Neural progenitor cell (in vitro differentiated cells): ENCODE measurements around the gene MED17. TPM values are rescaled to one million over a fixed set of nuclear protein-coding genes. Genes with fewer than 3 reads are reported as not detected.
A peak's percentile ranks its signal among the peaks of the same experiment; 100 is the strongest.

Experiments used
- DNase-seq: peaks from one replicate; pipeline ENCODE4 v3.0.0-alpha.2; 2016; ENCODE audit warnings: low spot score
- H2AFZ ChIP-seq: fragments of 200-600 bp; sonication (generic); replicated peaks from 2 replicates; pipeline ENCODE4 v1.6.1; 2016; ENCODE audit warnings: antibody characterized with exemption
- H3F3A ChIP-seq: fragments of 200-600 bp; sonication (generic); 2 replicates; pipeline ENCODE4 v1.6.1; 2016; ENCODE audit warnings: antibody characterized with exemption, low read depth
- H3K27ac ChIP-seq: fragments of 200-600 bp; sonication (generic); 2 replicates; pipeline ENCODE4 v1.5.1; 2016; ENCODE audit warnings: mild to moderate bottlenecking
- H3K27me3 ChIP-seq: fragments of 200-600 bp; sonication (generic); 2 replicates; pipeline ENCODE4 v1.6.1; 2016; ENCODE audit warnings: mild to moderate bottlenecking, moderate library complexity
- H3K36me3 ChIP-seq: fragments of 200-600 bp; sonication (generic); 2 replicates; pipeline ENCODE4 v1.5.1; 2016
- H3K4me1 ChIP-seq: fragments of 200-600 bp; sonication (generic); 2 replicates; pipeline ENCODE4 v1.6.1; 2016; ENCODE audit warnings: mixed run types
- H3K4me2 ChIP-seq: fragments of 200-600 bp; sonication (generic); 2 replicates; pipeline ENCODE4 v1.6.1; 2016
- H3K4me3 ChIP-seq: fragments of 200-600 bp; sonication (generic); 2 replicates; pipeline ENCODE4 v1.5.1; 2016
- H3K79me2 ChIP-seq: fragments of 200-600 bp; sonication (generic); 2 replicates; pipeline ENCODE4 v1.6.1; 2016; ENCODE audit warnings: low read depth
- H3K9ac ChIP-seq: fragments of 200-600 bp; sonication (generic); 2 replicates; pipeline ENCODE4 v1.6.1; 2016
- H3K9me3 ChIP-seq: fragments of 200-600 bp; sonication (generic); 2 replicates; pipeline ENCODE4 v1.5.1; 2016; ENCODE audit warnings: low read depth
- H4K20me1 ChIP-seq: fragments of 200-600 bp; sonication (generic); 2 replicates; pipeline ENCODE4 v1.6.1; 2016; ENCODE audit warnings: low read depth
- H3K27ac Mint-ChIP-seq: 3 replicates; pipeline ENCODE4 v1.8.0; 2021; ENCODE audit warnings: mixed read lengths
- H3K27me3 Mint-ChIP-seq: 2 replicates; pipeline ENCODE4 v1.8.0; 2022; ENCODE audit warnings: low read depth, mild to moderate bottlenecking, inconsistent platforms, moderate library complexity, mixed read lengths; ENCODE audit not compliant: insufficient read depth
- H3K36me3 Mint-ChIP-seq: 3 replicates; pipeline ENCODE4 v1.8.0; 2021; ENCODE audit warnings: mixed read lengths
- H3K4me1 Mint-ChIP-seq: 3 replicates; pipeline ENCODE4 v1.8.0; 2021; ENCODE audit warnings: mixed read lengths
- H3K4me3 Mint-ChIP-seq: 3 replicates; pipeline ENCODE4 v1.8.0; 2021; ENCODE audit warnings: mild to moderate bottlenecking, moderate library complexity, mixed read lengths
- H3K9me3 Mint-ChIP-seq: 3 replicates; pipeline ENCODE4 v1.8.0; 2020; ENCODE audit warnings: mixed read lengths
- EZH2 ChIP-seq: fragments of 200-600 bp; sonication (generic); IDR thresholded peaks from 2 replicates; pipeline ENCODE4 v1.6.1; 2017; ENCODE audit warnings: antibody characterized with exemption, mild to moderate bottlenecking, moderate library complexity
- EZH2phosphoT487 ChIP-seq: fragments of 200-600 bp; sonication (generic); IDR thresholded peaks from 2 replicates; pipeline ENCODE4 v1.6.1; 2017; ENCODE audit warnings: antibody characterized with exemption
- total RNA-seq: library from RNA; depleted of rRNA; stranded (reverse); fragments of >200 nt; gene quantifications from 2 replicates; pipeline ENCODE4 v1.2.3, GENCODE V29; 2015; ENCODE audit warnings: low replicate concordance
- TF ChIP-seq, protein P1 (sequence below): fragments of 200-600 bp; sonication (generic); IDR thresholded peaks from 2 replicates; pipeline ENCODE4 v1.5.1; 2017; ENCODE audit warnings: antibody characterized with exemption, mild to moderate bottlenecking

The MED17 gene
- total RNA-seq, 1 donor from 2014 or later: 76.4 TPM

DNA sequence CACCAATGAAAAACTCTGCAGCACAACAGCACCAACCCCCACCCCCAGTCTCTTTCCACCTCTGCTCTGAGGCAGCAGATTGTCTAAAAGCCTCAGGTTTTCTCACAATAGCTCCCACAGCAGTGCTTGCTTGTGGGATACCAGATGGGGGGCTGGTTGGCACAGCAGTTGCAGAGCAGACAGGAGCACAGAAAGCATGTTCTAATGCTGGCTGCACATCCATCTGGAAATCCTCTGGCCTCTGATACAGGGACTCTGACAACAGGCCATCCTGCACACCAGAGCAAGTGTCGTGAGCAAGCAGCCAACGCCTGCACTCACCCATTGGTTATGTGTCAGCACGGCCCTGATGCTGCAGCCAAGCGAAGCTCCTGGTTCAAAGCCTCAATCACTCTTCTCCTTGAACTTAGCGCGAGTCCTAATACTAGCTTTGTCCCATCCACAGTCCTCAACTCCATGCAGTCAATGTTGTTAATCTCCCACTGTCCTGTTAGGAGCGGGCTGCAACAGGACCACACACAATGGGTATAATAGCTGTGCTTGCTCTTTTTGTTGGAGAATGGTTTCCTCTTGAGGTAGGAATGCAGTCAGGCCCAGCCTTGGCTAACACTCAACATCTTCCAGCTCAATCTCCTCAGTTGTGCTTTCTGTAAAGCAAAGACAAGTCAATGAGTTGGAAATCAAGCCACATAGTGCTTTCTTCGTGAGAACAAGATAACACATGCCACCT is 36.0 kb downstream of the MED17 start:
- H4K20me1 ChIP-seq: peaks cover 10% of the 10 kb centered on the region
- Mint-ChIP-seq H3K27ac (no peak overlapping the region), H3K36me3 (peaks cover 4% of the 10 kb centered on the region), H3K27me3 (no peaks in the 10 kb centered on the region), H3K4me1 (peaks cover 15% of the 10 kb centered on the region), H3K9me3 (no peaks in the 10 kb centered on the region), H3K4me3 (no peak overlapping the region)
- no peak overlapping the region for H3K27ac ChIP-seq
- H3K36me3 ChIP-seq: no peaks in the 10 kb centered on the region
- no peaks in the 10 kb centered on the region for H3K27me3 ChIP-seq
- no peak overlapping the region for H3K9ac ChIP-seq
- peak; percentile 67 for DNase-seq
- no peaks in the 10 kb centered on the region for H3K9me3 ChIP-seq
- H3K4me1 ChIP-seq: peaks cover 22% of the 10 kb centered on the region
- H3K79me2 ChIP-seq: no peaks in the 10 kb centered on the region
- H3K4me2 ChIP-seq: peak overlapping the region; percentile 53
- H3F3A ChIP-seq: peaks cover 32% of the 10 kb centered on the region
- TF ChIP-seq, protein P1, sequence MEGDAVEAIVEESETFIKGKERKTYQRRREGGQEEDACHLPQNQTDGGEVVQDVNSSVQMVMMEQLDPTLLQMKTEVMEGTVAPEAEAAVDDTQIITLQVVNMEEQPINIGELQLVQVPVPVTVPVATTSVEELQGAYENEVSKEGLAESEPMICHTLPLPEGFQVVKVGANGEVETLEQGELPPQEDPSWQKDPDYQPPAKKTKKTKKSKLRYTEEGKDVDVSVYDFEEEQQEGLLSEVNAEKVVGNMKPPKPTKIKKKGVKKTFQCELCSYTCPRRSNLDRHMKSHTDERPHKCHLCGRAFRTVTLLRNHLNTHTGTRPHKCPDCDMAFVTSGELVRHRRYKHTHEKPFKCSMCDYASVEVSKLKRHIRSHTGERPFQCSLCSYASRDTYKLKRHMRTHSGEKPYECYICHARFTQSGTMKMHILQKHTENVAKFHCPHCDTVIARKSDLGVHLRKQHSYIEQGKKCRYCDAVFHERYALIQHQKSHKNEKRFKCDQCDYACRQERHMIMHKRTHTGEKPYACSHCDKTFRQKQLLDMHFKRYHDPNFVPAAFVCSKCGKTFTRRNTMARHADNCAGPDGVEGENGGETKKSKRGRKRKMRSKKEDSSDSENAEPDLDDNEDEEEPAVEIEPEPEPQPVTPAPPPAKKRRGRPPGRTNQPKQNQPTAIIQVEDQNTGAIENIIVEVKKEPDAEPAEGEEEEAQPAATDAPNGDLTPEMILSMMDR: peak; percentile 16
- TF ChIP-seq EZH2phosphoT487: peak; percentile 62
- no peak for TF ChIP-seq EZH2
- no peak overlapping the region for H2AFZ ChIP-seq
- H3K4me3 ChIP-seq: no peak overlapping the region

DNA sequence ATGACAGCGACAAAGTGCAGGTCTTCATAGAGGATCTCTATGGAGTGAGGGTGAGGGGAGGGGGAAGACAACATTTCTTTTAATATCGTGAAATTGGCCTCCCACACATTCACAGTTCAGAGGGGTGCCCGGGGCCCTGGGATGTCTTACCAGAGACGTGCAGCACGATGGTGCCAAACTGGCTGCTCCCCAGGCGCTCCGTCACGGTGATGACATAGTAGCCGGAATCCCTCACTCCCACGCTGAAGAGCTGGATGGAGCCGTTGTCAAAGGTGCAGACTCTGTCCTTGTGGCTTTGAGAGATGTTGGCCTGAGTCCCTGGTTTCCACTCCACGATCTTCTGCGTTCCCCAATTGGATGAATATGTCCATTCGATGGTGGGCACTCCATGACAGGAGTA is 36.8 kb downstream of the MED17 start:
- Histone ChIP-seq H3K9ac (no peak overlapping the region), H3K79me2 (no peaks in the 10 kb centered on the region), H3K4me2 (no peak overlapping the region), H3K4me3 (no peak overlapping the region), H4K20me1 (peaks cover 8% of the 10 kb centered on the region), H3K36me3 (no peaks in the 10 kb centered on the region), H3F3A (peaks cover 32% of the 10 kb centered on the region), H3K9me3 (no peaks in the 10 kb centered on the region), H3K27ac (no peak overlapping the region), H3K4me1 (peaks cover 22% of the 10 kb centered on the region), H2AFZ (no peak overlapping the region), H3K27me3 (no peaks in the 10 kb centered on the region)
- no peak for DNase-seq
- no peaks in the 10 kb centered on the region for H3K27me3 Mint-ChIP-seq
- no peak overlapping the region for H3K4me3 Mint-ChIP-seq
- H3K9me3 Mint-ChIP-seq: no peaks in the 10 kb centered on the region
- H3K4me1 Mint-ChIP-seq: peaks cover 15% of the 10 kb centered on the region
- no peak overlapping the region for H3K27ac Mint-ChIP-seq
- TF ChIP-seq, protein P1: no peak
- TF ChIP-seq EZH2phosphoT487 (no peak), EZH2 (no peak)
- H3K36me3 Mint-ChIP-seq: peaks cover 3% of the 10 kb centered on the region

DNA sequence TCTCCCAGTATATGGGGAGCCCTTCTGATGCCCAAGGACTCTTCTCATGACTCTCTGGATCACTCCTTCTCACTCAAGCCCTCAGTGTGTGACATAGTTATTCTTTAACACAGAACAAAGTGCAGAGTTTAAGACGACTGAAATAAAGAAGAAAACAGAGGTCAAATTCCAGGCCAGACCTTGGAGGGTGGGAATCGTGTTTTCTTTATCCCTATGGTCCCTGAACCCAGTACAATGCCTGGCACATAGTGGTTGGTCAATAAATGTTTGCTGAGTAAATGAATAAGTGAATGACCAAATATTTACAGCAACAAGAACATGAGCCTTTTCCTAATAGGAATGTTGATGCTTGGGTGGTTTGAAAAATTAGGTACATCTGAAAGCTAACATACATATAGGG is 37.5 kb downstream of the MED17 start:
- Histone ChIP-seq H3K27me3 (no peaks in the 10 kb centered on the region), H3F3A (peaks cover 32% of the 10 kb centered on the region), H3K9ac (no peak overlapping the region), H3K4me2 (no peak overlapping the region), H3K36me3 (no peaks in the 10 kb centered on the region), H3K9me3 (no peaks in the 10 kb centered on the region), H3K79me2 (no peaks in the 10 kb centered on the region), H3K4me3 (no peak overlapping the region), H4K20me1 (peaks cover 8% of the 10 kb centered on the region), H2AFZ (no peak overlapping the region), H3K4me1 (peaks cover 22% of the 10 kb centered on the region), H3K27ac (no peak overlapping the region)
- H3K9me3 Mint-ChIP-seq: no peaks in the 10 kb centered on the region
- peaks cover 15% of the 10 kb centered on the region for H3K4me1 Mint-ChIP-seq
- DNase-seq: no peak
- no peaks in the 10 kb centered on the region for H3K27me3 Mint-ChIP-seq
- no peak overlapping the region for H3K4me3 Mint-ChIP-seq
- TF ChIP-seq, protein P1: no peak
- TF ChIP-seq EZH2phosphoT487 (no peak), EZH2 (no peak)
- no peak overlapping the region for H3K27ac Mint-ChIP-seq
- peaks cover under 1% of the 10 kb centered on the region for H3K36me3 Mint-ChIP-seq
